Measurements from ENCODE around the gene DNAH17.

Gene DNAH17

DNA sequence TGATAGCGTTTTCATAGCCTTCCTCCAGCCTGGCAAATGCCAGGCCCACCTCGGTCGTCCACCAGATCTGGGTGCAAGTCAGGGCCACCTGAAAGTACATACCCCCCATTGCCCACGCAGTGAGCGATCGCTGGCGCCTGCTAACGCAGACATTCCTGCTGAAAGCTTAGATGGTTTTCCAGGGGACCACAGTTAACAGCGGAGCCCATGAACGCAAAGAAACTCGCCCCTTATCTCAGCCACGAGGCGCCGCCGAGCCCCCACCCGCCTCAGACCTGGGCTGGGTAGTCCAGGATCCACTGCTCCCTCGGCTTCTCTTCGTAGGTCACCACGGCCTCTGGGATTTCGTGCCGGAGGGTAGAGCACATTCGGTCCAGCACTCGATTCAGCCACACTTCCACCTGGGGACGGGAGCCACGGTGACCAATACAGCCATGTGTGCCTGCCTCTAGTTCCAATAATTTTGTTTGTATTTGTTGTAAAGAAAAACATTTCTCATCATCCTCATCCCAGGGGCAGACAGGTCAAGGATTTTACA, 74.5 kb downstream of the DNAH17 start:
- intact Hi-C loops (cut with DNase I): no loop called here
- peak in 1 of 10 donors; percentile 68 for DNase-seq

DNA sequence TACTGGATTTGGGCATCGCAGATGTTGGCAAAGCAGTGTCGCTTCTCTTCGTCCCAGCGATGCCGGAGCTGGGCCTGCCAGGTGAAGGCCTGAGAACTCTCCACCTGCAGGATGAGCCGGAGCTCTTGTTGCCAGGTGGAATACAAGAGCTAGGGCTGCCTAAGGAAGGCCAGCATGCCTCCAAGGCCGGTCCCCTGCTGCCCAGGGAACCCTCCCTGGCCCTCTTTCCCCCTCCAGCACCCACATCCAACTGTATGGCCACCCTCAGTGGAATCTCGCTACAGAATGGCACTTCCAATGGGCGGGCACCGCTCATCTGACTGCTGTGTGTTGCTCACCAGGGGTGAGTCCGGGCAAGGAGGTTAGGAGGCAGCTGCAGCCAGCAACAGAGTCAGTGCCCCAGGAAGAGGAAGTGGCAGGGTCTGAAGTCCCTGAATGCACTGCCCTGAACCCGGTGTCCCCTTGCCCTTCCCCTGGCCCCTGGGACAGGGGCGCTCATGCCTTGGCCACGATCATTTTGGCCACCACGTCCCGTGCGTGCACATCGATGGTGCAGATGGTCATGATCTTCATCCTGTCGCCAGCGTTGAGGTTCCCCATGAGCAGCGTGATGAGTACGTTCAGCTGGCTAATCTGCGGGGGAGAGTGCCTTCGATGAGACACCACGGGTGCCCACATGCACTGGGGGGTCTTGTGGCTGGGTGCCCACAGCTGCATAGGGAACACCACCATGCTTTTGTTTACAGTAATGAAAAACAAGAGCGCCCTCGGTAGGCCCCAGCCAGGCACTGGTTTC, 75.8 kb downstream of the DNAH17 start:
- peak in 2 of 10 donors; percentile 71 to 74 for DNase-seq
- intact Hi-C loops (cut with DNase I): no loop called here

DNA sequence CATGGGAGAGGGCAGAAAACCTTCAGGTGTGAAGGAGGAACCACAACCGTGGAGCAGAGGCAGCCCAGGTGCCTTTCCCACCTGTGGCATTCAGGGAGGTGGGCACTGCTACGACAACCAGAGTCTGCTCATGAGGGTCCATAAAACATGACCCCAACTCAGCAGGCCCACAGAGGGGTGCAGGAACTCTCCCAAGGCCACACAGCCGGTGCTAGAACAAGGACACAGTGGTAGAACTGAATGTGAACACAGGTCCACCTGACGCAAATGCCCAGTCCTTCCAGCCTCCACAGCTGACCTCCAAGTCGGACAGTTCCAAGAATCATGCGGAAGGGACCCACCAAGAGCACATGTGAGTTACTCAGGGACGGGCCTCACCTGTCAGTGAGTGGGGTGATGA, 76.4 kb downstream of the DNAH17 start:
- peak in 2 of 10 donors; percentile 39 to 41 for DNase-seq
- intact Hi-C loops (cut with DNase I): no loop called here

DNA sequence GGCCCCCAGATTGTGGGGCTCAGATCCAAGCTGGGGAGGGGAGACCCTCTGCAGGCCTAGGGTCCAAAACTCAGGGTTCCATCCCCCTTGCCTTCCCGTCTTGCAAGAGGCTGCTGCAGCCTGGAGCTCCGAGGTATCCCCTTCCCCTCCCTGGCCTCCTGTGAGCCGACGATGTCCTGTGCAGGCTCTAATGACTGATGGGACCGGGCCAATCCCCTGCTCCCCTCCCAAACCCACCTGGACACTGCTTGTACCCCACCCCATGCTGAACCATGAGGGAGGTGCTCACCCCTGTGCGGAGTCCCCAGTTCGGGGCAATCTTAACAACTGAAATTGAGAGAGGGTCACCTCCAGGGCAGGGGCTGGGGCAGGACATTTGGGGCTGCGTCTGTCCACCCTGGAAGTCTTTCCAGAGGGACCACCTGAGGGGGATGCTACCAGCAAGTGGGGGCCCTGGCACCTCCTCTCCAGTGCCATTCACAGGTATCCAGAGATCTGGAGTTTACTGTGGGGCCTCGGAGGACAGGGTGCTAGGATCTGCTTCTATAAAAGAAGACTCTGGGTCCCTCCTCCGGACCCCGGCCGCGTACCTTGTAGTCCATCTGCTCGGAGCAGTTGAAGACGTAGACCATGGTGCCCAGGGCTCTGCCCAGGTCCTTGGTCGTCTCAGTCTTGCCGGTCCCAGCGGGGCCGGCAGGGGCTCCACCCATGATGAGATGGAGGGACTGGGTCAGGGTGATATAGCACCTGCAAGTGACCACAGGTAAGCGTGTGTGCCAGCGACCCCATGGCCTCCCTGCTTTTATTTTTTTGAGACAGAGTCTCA, 77.3 kb downstream of the DNAH17 start:
- DNase-seq: peak in 2 of 10 donors; percentile 59 to 73
- intact Hi-C loops (cut with DNase I): no loop called here

DNA sequence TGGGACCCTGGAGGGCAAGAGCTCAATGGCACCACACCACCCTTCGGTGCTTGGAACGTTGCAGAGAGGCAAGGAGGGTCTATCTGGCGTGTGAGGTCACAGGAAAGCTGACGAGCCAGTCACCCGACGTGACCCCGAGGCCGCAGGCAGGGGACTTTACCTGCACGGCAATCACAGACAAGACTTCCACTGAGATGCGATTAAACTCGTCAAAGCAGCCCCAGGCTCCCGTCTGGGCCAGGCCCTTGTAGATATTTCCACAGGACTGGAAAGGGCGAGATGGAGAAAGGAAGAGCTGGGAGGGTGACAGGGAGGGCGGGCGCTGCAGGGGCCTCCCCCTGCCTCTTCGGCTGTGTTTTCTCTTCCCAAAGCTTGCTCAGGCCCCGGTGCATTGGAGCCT, 78.3 kb downstream of the DNAH17 start:
- DNase-seq: peak in 2 of 10 donors; percentile 41 to 75
- intact Hi-C loops (cut with DNase I): no loop called here

DNA sequence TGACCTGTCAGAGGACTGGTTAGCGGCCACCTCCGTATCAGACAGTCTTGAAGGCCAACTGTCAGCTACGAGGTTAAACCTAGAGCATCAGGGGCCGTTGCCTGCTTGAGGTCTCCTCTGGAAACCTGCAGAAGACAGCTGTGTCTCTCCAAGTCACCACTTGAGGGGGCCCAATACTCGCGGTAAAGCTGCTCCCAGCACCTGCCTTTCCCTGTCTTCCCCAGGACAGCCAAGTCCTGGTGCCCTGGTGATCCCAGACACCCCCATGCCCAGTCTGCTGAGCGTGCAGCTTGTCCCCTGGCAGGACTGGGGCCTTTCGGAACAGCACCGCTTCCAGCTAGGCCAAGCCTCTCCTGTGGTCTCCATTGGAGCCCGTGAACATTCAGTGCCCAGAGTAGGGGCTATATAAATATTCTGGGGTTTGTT, 80.1 kb downstream of the DNAH17 start:
- intact Hi-C loops (cut with DNase I): loop anchor here (1.0 to 2.0 kb wide), 3 partner anchors 211 to 302 kb away; no protein-coding TSS in a partner anchor
- peak; percentile 75 to 98 (median 84) for DNase-seq

DNA sequence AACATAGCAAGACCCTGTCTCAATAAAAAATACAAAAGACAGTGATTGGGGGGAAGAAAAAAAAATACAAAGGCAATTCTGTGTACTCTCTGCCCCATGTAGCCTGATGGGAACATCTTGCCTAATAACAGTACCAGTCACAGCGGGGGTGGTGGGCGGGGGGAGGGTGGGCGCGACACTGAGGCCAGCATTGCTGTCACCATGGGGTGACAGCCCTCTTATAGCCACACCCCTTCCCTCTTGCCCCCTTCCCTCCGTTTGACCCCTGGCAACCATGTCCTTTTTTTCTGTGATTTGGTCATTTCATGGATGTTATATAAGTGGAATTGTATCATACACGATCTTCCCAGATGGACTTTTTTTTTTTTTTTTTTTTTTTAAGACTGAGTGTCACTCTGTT, 80.9 kb downstream of the DNAH17 start:
- DNase-seq: peak in 2 of 10 donors; percentile 25 to 75
- intact Hi-C loops (cut with DNase I): loop anchor here (2.0 kb wide), 2 partner anchors 248 to 302 kb away; no protein-coding TSS in a partner anchor

DNA sequence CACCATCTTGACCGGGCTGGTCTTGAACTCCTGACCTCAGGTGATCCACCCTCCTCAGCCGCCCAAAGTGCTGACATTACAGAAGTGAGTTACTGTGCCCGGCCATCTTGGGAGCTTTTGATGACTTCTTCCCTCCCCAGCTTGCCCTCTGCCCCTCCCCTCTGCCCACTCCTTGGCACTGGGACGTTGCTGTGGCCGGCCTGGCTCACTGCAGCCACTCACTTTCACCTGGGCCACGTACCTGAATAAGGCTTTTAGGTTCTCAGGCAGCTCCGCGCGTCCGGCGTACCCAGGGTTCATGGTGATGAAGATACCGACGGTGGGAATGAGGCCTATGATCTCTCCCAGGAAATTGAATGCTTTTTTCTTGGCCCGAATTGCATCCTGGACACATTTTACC, 81.6 kb downstream of the DNAH17 start:
- intact Hi-C loops (cut with DNase I): loop anchor here (2.0 kb wide), 2 partner anchors 249 to 303 kb away; no protein-coding TSS in a partner anchor
- DNase-seq: peak in 1 of 10 donors; percentile 62

DNA sequence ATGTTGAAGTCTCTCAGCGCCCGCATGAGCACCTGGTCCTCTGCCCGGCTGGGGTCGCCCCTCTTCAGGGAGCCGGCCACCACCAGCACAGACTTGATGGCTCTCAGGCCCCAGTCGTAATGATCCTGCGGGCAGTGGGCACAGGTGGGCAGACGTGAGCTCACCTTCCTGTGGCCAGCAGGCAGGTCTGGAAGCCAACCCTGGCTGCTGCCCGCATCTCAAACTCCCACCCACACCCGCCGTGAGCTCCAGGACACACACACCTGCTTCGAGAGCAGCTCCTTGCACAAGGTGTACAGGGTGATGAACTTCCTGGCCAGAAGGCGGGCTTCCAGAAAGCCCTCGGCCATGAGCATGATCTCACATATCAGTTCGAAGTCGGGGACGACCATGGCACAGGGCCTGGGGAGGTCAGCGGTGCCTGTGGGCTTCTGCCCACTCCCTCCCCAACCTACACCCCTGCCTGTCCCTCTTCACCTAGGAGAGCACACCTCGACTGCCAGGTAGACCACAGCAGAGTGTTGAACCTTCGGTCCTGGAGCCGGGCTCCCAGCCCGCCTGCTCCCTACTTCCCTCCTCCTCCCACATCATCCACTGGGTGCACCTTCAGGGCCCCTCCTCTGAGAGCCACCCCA, 82.4 kb downstream of the DNAH17 start:
- intact Hi-C loops (cut with DNase I): no loop called here
- DNase-seq: peak in 2 of 10 donors; percentile 67

DNA sequence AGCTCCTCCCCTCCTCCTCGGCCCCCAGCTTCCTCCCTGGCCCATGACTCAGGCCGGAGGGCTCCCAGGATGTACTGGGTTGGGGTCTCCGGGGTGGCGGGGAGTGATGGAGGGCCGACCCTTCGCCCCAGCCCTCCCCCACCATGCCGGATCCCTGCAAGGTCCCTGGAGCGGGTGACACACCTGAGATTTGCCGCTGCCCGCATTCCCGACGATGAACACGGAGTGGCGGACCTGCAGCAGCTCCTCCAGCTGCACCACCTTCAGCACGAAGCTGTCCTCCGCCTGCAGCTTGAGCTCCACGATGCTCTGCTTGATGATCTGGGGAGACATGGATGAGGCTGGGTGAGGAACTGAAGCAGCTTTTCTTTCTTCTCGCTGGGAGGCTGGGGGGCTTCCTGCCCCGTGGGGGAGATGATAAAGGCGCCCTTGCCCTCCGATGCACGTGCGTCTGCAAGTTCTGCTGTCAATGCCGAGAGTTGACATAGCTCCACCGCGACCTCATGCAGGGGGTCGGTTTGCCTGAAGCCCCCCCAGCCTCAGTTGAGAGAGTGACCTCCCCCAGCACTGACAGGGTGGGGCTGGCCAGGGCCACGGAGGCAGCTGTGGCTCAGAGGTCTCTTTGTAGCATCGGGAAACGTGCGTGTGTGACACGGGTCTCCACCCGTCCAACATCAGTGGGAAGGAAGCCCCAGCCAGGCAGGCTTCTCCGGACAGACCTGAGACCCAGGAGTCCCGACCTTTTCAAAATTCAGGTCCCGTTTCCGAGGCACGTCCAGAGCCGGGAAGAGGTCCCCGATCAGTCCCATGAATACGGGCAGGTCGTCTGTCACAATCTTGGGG, 83.1 kb downstream of the DNAH17 start:
- peak in 2 of 10 donors; percentile 78 to 81 for DNase-seq
- intact Hi-C loops (cut with DNase I): no loop called here

DNA sequence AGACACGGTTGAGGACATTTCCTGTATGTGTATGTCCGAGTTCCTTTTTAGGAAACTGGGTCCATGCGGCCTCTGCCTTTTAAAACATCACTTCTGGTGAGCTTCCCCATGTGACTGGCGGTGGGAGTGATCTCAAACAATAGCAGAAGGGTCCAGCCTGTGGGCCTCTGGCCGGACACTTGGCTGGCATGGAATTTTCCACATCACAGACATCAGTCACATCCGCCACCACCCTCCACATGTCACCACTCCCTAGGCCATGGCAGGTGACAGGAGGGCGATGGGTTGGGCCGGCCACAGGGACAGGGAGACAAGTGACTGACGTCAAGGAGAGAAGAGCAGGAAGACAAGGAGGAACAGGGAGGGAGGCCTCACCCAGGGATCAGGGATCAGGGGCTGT, 83.7 kb downstream of the DNAH17 start:
- peak in 2 of 10 donors; percentile 20 to 81 for DNase-seq
- intact Hi-C loops (cut with DNase I): no loop called here

DNA sequence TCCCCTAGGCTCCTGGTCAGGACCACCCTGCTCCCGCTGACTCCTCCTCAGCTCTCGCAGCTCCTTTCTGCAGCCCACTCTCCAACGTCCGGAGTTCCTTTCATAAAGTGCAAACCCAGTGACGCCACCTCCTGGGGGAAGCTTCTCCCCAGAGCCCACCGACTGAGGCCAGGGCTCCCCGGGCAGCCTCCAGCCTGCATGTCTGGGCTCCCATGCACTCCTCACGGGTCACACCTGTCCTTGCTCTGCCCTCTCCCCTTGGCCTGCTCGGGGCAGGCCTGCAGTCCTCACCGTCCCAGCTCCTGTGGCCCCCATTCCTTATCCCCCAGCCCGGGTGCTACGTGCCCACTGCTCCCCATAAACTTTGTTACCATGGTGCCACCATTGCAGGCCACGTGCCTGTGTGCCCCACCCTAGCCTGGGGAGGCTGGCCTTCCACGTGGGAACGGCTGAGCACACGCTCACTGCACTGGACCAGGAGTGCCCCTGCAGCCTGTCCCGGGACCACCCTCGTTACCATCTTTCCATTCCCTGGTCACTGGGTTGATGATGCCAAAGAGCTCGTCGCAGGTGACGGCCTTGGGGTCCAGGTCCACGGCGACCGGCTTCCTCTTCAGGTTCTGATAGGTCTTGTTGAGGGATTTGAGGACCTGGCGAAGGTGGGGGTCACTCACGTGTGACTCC, 84.9 kb downstream of the DNAH17 start:
- intact Hi-C loops (cut with DNase I): no loop called here
- DNase-seq: peak in 2 of 10 donors; percentile 79 to 81

DNA sequence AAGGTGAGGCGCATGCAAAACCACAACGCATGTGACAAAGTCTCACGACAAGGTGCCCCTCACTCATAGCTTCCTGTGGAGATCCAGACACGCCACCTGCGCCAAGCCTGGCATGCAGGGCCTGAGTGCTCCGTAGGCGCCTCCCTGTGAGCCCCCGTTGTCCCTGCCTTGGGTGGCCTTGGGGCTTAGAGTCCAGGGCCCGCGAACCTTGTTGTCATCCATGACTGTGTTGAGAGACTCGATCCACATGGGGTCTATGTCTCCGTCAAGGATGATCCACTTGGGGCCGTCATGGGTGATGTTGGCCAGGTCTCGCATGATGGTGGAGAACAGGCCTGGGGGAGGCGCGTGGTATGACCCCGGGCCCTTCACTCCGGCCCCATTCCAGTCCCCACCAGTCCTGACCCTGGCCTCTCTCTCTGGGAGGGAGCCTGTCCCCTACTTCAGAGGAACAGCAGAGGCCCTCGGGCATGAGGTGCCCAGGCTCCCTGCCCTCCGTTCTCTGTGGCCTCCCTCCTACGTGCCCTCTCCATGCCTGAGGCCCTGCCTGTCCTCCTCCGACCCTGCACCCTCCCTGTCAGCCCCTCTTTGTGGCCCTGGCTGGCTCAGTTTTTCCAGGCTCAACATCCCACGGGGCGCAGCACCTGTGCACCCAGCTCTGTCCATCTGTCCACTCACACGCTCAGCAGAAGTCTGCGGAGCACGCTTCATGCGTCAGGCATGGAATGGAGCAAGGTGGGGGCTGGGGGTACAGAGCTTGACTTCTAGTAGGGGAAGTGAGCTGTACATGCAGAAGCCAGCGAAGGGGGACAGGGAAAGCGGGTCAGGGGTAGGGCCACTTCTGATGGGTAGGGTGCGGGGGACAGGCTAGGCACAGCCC, 85.7 kb downstream of the DNAH17 start:
- DNase-seq: peak in 1 of 10 donors; percentile 84
- intact Hi-C loops (cut with DNase I): no loop called here

DNA sequence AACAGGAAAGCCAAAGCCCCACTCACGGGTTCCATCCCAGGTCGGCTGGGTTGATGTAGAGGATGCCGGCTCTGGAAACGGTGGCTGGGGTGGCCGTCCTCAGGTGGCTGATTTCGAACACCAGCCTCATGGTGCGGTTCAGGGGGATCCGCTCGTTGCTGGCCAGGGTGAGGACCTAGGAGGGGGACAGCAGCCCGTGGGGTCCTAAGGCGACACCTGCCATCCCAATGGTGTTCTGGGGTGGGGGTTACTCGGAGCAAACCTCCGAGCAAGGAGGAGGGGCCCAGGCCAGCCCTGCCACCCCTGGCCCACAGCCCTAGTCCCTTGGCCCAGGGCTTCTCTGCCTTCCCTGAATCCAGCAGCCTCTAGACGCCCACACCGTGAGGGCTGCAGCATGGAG, 86.5 kb downstream of the DNAH17 start:
- peak in 1 of 10 donors; percentile 70 for DNase-seq
- intact Hi-C loops (cut with DNase I): no loop called here

DNA sequence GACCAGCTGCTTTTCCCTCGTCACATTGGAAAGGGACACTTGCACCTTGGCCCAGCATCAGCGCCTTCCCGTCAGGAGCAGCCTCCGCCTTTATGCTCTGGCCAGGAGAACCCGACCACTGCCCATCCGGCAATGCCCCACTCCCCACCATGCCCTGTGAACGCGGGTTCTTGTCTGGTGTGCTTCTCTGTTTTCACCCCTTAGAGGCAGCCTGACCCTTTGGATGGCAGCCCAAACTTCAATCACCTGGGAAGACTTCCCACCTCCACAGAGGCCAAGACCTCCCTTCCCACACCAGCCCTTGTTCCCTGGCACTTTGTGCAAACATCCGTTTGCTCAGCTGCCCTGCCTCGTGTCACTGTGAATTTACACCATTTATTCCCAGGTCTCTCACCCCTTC, 87.0 kb downstream of the DNAH17 start:
- intact Hi-C loops (cut with DNase I): no loop called here
- DNase-seq: peak in 2 of 10 donors; percentile 61 to 67

DNA sequence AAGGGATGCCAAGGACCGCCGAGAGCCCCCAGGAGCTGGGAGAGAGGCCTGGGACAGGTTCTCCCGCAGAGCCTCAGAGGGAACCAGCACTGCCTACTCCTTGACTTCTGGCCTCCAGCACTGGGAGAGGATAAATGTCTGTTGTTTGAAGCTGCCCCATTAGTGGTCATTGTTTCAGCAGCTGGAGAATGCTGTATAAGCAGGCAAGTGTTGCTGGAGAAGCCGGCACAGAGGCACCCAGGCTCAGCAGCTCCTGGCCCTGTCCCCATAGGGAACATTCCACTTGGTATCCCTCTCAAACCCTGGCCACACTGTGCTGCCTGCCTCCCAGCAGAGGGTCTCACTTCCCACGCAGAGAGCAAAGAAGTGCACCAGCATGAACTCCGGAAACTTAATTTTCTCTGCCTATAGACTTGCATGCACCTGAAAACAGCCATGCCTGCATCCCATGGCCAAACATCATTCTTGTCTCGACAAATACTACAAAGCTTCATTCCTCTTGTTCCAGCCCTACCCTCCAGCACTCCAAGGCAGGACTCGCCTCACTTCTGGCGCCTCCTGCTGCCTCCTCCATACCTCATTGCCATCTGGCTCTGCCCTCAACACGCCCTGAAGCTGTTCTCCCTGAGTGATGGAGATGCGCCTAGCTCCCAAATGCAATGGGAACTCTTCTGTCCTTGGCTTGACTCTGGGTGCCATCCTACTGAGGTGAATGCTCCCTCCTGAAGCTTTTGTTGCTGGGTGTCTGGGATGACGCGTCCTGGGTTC, 88.1 kb downstream of the DNAH17 start:
- peak in 3 of 10 donors; percentile 47 to 83 (median 82) for DNase-seq
- intact Hi-C loops (cut with DNase I): no loop called here

DNA sequence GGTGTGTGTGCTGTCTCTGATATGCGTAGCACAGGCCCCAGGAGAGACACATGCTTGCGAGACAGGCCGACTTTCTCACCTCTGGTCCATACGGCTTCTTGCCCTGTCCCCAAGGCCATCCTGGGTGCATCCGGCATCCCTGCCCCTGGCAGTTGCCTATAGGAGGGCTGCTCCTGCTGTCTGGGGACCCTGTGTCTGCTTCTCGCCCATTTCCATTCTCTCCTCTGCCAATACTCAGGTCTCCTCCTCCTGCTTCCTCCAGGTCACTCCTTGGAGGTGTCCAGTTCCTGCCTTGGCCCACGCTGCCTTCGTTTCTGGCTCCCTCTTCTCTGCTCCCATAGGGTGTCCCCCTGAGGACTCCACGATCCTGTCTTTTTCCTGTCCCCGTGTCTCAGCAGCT, 89.0 kb downstream of the DNAH17 start:
- intact Hi-C loops (cut with DNase I): no loop called here
- peak in 2 of 10 donors; percentile 55 to 77 for DNase-seq

Measured in posterior cingulate gyrus (tissue), 11 donors.